K562 (cell line): ENCODE results near the gene KRT35. TPM values are rescaled to one million over a fixed set of nuclear protein-coding genes. Genes with fewer than 3 reads are reported as not detected.

ENCODE experiments used
- CEBPZ ChIP-seq: fragments of 150-350 bp; IDR thresholded peaks from 2 replicates; pipeline ENCODE4 v1.6.1; 2014; ENCODE audit warnings: low read depth, mild to moderate bottlenecking, low read length, borderline replicate concordance
- CUX1 ChIP-seq: fragments of 200-800 bp; sonication (Bioruptor generic); IDR thresholded peaks from 2 replicates; pipeline ENCODE4 v1.6.1; 2016; ENCODE audit warnings: missing genetic modification characterization, missing compliant biosample characterization
- FOS ChIP-seq: IDR thresholded peaks from 3 replicates; pipeline ENCODE4 v1.6.1; 2011; ENCODE audit not compliant: insufficient read length; ENCODE audit errors: extremely low read depth
- FOXO4 ChIP-seq: fragments of 450-650 bp; formaldehyde crosslinking; IDR thresholded peaks from 2 replicates; pipeline ENCODE4 v1.4.0; 2020; ENCODE audit warnings: mild to moderate bottlenecking, moderate library complexity
- GATAD2B ChIP-seq: fragments of 450-650 bp; IDR thresholded peaks from 2 replicates; pipeline ENCODE4 v1.6.1; 2017; ENCODE audit warnings: mild to moderate bottlenecking, borderline replicate concordance
- HBP1 ChIP-seq: fragments of 450-650 bp; formaldehyde crosslinking; IDR thresholded peaks from 2 replicates; pipeline ENCODE4 v1.4.0; 2022; ENCODE audit warnings: missing genetic modification characterization
- HDAC3 ChIP-seq: fragments of 450-650 bp; IDR thresholded peaks from 2 replicates; pipeline ENCODE4 v1.6.1; 2018; ENCODE audit warnings: borderline replicate concordance, mild to moderate bottlenecking, moderate library complexity; ENCODE audit not compliant: partially characterized antibody
- HEY1 ChIP-seq: fragments of 250-450 bp; sonication (Bioruptor Pico); IDR thresholded peaks from 2 replicates; pipeline ENCODE4 v1.5.0; 2020; ENCODE audit warnings: mild to moderate bottlenecking, moderate library complexity, borderline replicate concordance
- JUNB ChIP-seq: fragments of 450-650 bp; formaldehyde crosslinking; conservative IDR thresholded peaks from 2 replicates; pipeline ENCODE4 v1.4.0; 2020; ENCODE audit warnings: mild to moderate bottlenecking
- KAT8 ChIP-seq: fragments of 450-650 bp; IDR thresholded peaks from 2 replicates; pipeline ENCODE4 v1.6.1; 2016; ENCODE audit warnings: low read depth, mild to moderate bottlenecking
- PTRF ChIP-seq: fragments of 450-650 bp; IDR thresholded peaks from 2 replicates; pipeline ENCODE4 v1.6.1; 2016; ENCODE audit warnings: mild to moderate bottlenecking, missing genetic modification characterization, missing compliant biosample characterization
- SAFB ChIP-seq: fragments of 200-400 bp; formaldehyde crosslinking; IDR thresholded peaks from 2 replicates; pipeline ENCODE4 v1.6.1; 2017; ENCODE audit warnings: low read depth, low read length, borderline replicate concordance
- TEAD1 ChIP-seq, 2 experiments: fragments of 450-650 bp in 1 of 2; sonication (generic) in 1 of 2; formaldehyde crosslinking; IDR thresholded peaks; 2 replicates each; pipeline versions ENCODE4 v1.4.0 to v1.8.0; 2020 to 2022; ENCODE audit warnings: mild to moderate bottlenecking in 2 of 2, missing genetic modification reagents in 1 of 2
- ZNF444 ChIP-seq: fragments of 250-450 bp; sonication (Bioruptor Pico); IDR thresholded peaks from 2 replicates; pipeline ENCODE4 v1.4.0; 2020; ENCODE audit warnings: mild to moderate bottlenecking, moderate library complexity
- ZNF707 ChIP-seq: fragments of 250-450 bp; sonication (Bioruptor Pico); conservative IDR thresholded peaks from 2 replicates; pipeline ENCODE4 v1.8.0; 2022; ENCODE audit warnings: inconsistent platforms, mild to moderate bottlenecking, moderate library complexity
- ZNF717 ChIP-seq: fragments of 250-450 bp; sonication (Bioruptor Pico); IDR thresholded peaks from 2 replicates; pipeline ENCODE4 v1.5.0; 2021
- polyA plus RNA-seq, 8 experiments: library from polyadenylated mRNA; depleted of rRNA in 4 of 8; stranded (reverse) in 5 of 8; unstranded in 3 of 8; fragments of >200 nt; fragmentation: Nextera tagmentation in 2 of 8; fragmentation: Illumina TruSeq in 1 of 8; extraction: Ambion mirVana in 2 of 8; extraction: Trizol in 1 of 8; gene quantifications; 2 replicates each; pipeline versions ENCODE4 v1.2.1 to v1.2.3, GENCODE V29; 2011 to 2014; ENCODE audit warnings: inconsistent platforms in 1 of 8, missing spikeins in 1 of 8
- total RNA-seq, 7 experiments: library from RNA; depleted of rRNA in 6 of 7; stranded (reverse); fragments of >200 nt in 6 of 7; fragmentation: Illumina TruSeq in 2 of 7; extraction: Trizol in 2 of 7; gene quantifications; 2 replicates each; pipeline versions ENCODE4 v1.2.1 to v1.2.3, GENCODE V29; 2011 to 2021; ENCODE audit warnings: low replicate concordance in 1 of 7

The KRT35 gene
- total and polyA plus RNA-seq, 9 of the 15 experiments (the other 6 are each of a cell fraction or from before 2014, with no cell fraction given): not detected

GRCh38 chr17:41500131-41500911 is 19.4 kb upstream of the KRT35 start (continued):
- TF ChIP-seq ZNF707 (CRISPR knock-in tag) (no peak), FOXO4 (no peak), FOS (no peak), HEY1 (CRISPR knock-in tag) (no peak), SAFB (no peak), CEBPZ (no peak), TEAD1 (CRISPR knock-in tag; IDR thresholded peaks at IDR 0.05) (no peak), ZNF717 (CRISPR knock-in tag) (no peak), GATAD2B (no peak), KAT8 (no peak), JUNB (no peak), ZNF444 (CRISPR knock-in tag) (no peak), HDAC3 (no peak), PTRF (tag) (no peak), HBP1 (CRISPR knock-in tag) (no peak), CUX1 (CRISPR knock-in tag) (no peak)
